ENCODE measurements around the gene ERVFRD-1. TPM values are rescaled to one million over a fixed set of nuclear protein-coding genes. Genes with fewer than 3 reads are reported as not detected.

Gene ERVFRD-1
- total and polyA plus RNA-seq, 2 experiments from 2014 or later, result 0.05 TPM; not detected in 1

DNA sequence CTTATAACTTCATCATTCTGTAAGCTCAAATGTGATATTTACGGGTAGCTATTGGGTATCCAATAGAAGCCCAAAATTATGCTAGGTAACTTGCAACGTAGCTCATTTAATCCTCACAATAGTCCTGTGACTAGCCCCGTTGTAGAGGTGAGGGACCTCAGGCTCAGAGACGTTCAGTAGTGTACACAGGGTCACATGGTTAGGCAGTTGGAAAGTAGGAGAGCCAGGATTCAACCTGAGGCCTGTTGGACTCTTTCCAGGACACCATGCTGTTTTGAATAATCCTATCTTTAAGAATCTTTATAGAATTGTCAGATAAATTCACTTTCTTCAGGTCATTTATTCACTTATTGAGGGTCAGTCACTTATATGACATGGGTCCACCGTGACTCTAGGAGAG is 58.2 kb downstream of the ERVFRD-1 start:
- no peaks in the 10 kb centered on the region for H3K4me1 ChIP-seq (ENCODE audit: insufficient read depth)
- no peaks in the 10 kb centered on the region for H3K36me3 ChIP-seq (ENCODE audit: low read depth)
- H2AFZ ChIP-seq, result no peak overlapping the region
- no peak for DNase-seq
- H3K4me2 ChIP-seq (ENCODE audit: unreplicated experiment), result no peak overlapping the region
- no peak overlapping the region for H3K27ac ChIP-seq
- H3K9ac ChIP-seq, result no peak overlapping the region
- H3K9me2 ChIP-seq (ENCODE audit: insufficient read depth), result no peaks in the 10 kb centered on the region
- no peak overlapping the region for H3K4me3 ChIP-seq
- in situ Hi-C loops (cut with MboI), result no loop called here
- 56 to 61% methylated on average over 5 of the region's 5 CpGs for WGBS, 2 experiments (ENCODE audit: low coverage in 1 of 2, low lambda C conversion rate in 2 of 2, missing lambda C conversion rate in 2 of 2)
- no peaks in the 10 kb centered on the region for H3F3A ChIP-seq (ENCODE audit: insufficient read depth)
- H3K27me3 ChIP-seq (replicated peaks; ENCODE audit: insufficient read depth), result no peaks in the 10 kb centered on the region
- H3K9me3 ChIP-seq (ENCODE audit: low read depth), result no peaks in the 10 kb centered on the region
- TF ChIP-seq EZH2 (IDR thresholded peaks at IDR 0.05; ENCODE audit: insufficient read depth, poor library complexity, severe bottlenecking), result no peak
- no peak for TF ChIP-seq EZH2phosphoT487 (IDR thresholded peaks at IDR 0.05; ENCODE audit: insufficient read depth, low read depth)
- H4K20me1 ChIP-seq (ENCODE audit: insufficient read depth), result no peaks in the 10 kb centered on the region
- H3K79me2 ChIP-seq (ENCODE audit: insufficient read depth), result no peaks in the 10 kb centered on the region

Small RNA genes within 50 kb of the gene (small RNA-seq; reads per million reads assigned to genes)
- gene AL136139.1 (ENCODE audit: low read depth, low replicate concordance), result not detected

Other genes with a start within 250 kb of the ERVFRD-1 start
- not detected in 2 replicates for gene GCM2, start 229.7 kb downstream of the ERVFRD-1 start, total RNA-seq (2014; rRNA removed; shearing (Covaris generic))
- not detected in 2 replicates for gene GCM2, start 229.7 kb downstream of the ERVFRD-1 start, polyA plus RNA-seq (2016; fragmentation: Nextera tagmentation; extraction: Ambion mirVana)
- gene SYCP2L, start 224.7 kb downstream of the ERVFRD-1 start, total RNA-seq (2014; rRNA removed; shearing (Covaris generic)), result not detected in 2 replicates
- 0.13 TPM in 1 of 2 replicates, not detected in the other for gene SYCP2L, start 224.7 kb downstream of the ERVFRD-1 start, polyA plus RNA-seq (2016; fragmentation: Nextera tagmentation; extraction: Ambion mirVana)
- 0.32 and 0.76 TPM in 2 replicates for gene ELOVL2, start 67.4 kb downstream of the ERVFRD-1 start, total RNA-seq (2014; rRNA removed; shearing (Covaris generic))
- 0.29 and 0.42 TPM in 2 replicates for gene ELOVL2, start 67.4 kb downstream of the ERVFRD-1 start, polyA plus RNA-seq (2016; fragmentation: Nextera tagmentation; extraction: Ambion mirVana)
- gene SMIM13, start 17.9 kb downstream of the ERVFRD-1 start, total RNA-seq (2014; rRNA removed; shearing (Covaris generic)), result 11.3 and 12.4 TPM in 2 replicates
- gene SMIM13, start 17.9 kb downstream of the ERVFRD-1 start, polyA plus RNA-seq (2016; fragmentation: Nextera tagmentation; extraction: Ambion mirVana), result 5.1 and 6.4 TPM in 2 replicates
- gene NEDD9, start 120.9 kb upstream of the ERVFRD-1 start, total RNA-seq (2014; rRNA removed; shearing (Covaris generic)), result 4.2 and 4.3 TPM in 2 replicates
- gene NEDD9, start 120.9 kb upstream of the ERVFRD-1 start, polyA plus RNA-seq (2016; fragmentation: Nextera tagmentation; extraction: Ambion mirVana), result 2.9 and 3.0 TPM in 2 replicates

Measured in GM23248 (cell line).